K562 (cell line): Measurements from ENCODE around the gene FOXR1. TPM values are rescaled to one million over a fixed set of nuclear protein-coding genes. Genes with fewer than 3 reads are reported as not detected.

Experiments used
- ATAC-seq: fragments of 200-7000 bp; cut with Tn5 transposase; 3 replicates; pipeline ENCODE4 v1.9.1; 2020; ENCODE audit warnings: moderate library complexity
- BruUV-seq: library from RNA; stranded (reverse); fragments of 400-500 nt; replicated peaks from 2 replicates; lab custom pipeline; 2021; lab: Mats Ljungman, UMichigan
- CTCF ChIA-PET: fragments of 300-600 bp; formaldehyde crosslinking; extraction: SDS; loops from one replicate; lab custom pipeline; 2021; ENCODE audit warnings: low intra/inter-chr PET ratio; lab: Yijun Ruan, JAX
- POLR2A ChIA-PET: fragments of 300-600, 350-650 bp; sonication (Branson Sonifier 250); formaldehyde crosslinking; extraction: SDS; loops from one replicate; lab custom pipeline; 2021; ENCODE audit warnings: antibody characterized with exemption, inconsistent platforms; lab: Yijun Ruan, JAX
- DNase-seq, 4 experiments: peaks; one replicate each; pipeline versions ENCODE4 v3.0.0 to v3.0.0-alpha.2; 2011 to 2018; ENCODE audit warnings: low spot score in 3 of 4, mixed read lengths in 3 of 4; ENCODE audit errors: extremely low read depth in 1 of 4
- FAIRE-seq: peaks from 2 replicates; lab custom pipeline; 2011; peaks lifted over from hg19 to GRCh38; lab: Jason Lieb, UNC
- H2AFZ ChIP-seq: 2 replicates; pipeline ENCODE4 v1.6.0; 2011; ENCODE audit warnings: low read depth, low read length, control low read depth, inconsistent platforms
- H3K27ac ChIP-seq: fragments of 200-600 bp; 3 replicates; pipeline ENCODE4 v1.8.0; 2011; ENCODE audit warnings: low read depth, mild to moderate bottlenecking, control low read depth, inconsistent platforms, low read length, moderate library complexity, mixed read lengths; ENCODE audit errors: extremely low read depth
- H3K27me3 ChIP-seq, 2 experiments: fragments of 300-600 bp in 1 of 2; 2 replicates in 1 of 2; 3 replicates in 1 of 2; pipeline versions ENCODE4 v1.6.0 to v1.8.0; 2011; ENCODE audit warnings: inconsistent platforms in 2 of 2, low read length in 2 of 2, mild to moderate bottlenecking in 1 of 2, mixed read lengths in 1 of 2, moderate library complexity in 1 of 2; ENCODE audit not compliant: control insufficient read depth in 2 of 2, insufficient read depth in 2 of 2
- H3K36me3 ChIP-seq: fragments of 300-600 bp; 3 replicates; pipeline ENCODE4 v1.8.0; 2011; ENCODE audit warnings: mild to moderate bottlenecking, low read length, inconsistent platforms; ENCODE audit not compliant: control insufficient read depth, insufficient read depth
- H3K4me1 ChIP-seq, 2 experiments: fragments of 200-600 bp in 1 of 2; replicated peaks in 1 of 2; 2 replicates in 1 of 2; 3 replicates in 1 of 2; pipeline versions ENCODE4 v1.5.1 to v1.8.0; 2011; ENCODE audit warnings: inconsistent platforms in 2 of 2, low read length in 2 of 2, mild to moderate bottlenecking in 1 of 2, mixed read lengths in 1 of 2, moderate library complexity in 1 of 2; ENCODE audit not compliant: control insufficient read depth in 2 of 2, insufficient read depth in 2 of 2
- H3K4me2 ChIP-seq: 2 replicates; pipeline ENCODE4 v1.6.1; 2011; ENCODE audit warnings: low read length, control low read depth, inconsistent platforms, mixed read lengths; ENCODE audit not compliant: insufficient read depth
- H3K4me3 ChIP-seq: fragments of 200-600 bp; sonication (generic), shearing (Covaris generic); 2 replicates; pipeline ENCODE4 v1.5.1; 2016; ENCODE audit warnings: control low read depth, inconsistent platforms
- H3K79me2 ChIP-seq: fragments of 200-600 bp; 3 replicates; pipeline ENCODE4 v1.8.0; 2011; ENCODE audit warnings: low read length, inconsistent platforms; ENCODE audit not compliant: control insufficient read depth, insufficient read depth
- H3K9ac ChIP-seq, 2 experiments: 2 replicates each; pipeline versions ENCODE4 v1.6.0 to v1.6.1; 2011; ENCODE audit warnings: low read depth in 2 of 2, low read length in 2 of 2, control low read depth in 1 of 2, inconsistent platforms in 1 of 2, mild to moderate bottlenecking in 1 of 2, mixed read lengths in 1 of 2; ENCODE audit not compliant: insufficient read depth in 1 of 2
- H3K9me1 ChIP-seq: one replicate; pipeline ENCODE4 v1.6.0; 2011; ENCODE audit warnings: inconsistent platforms, mild to moderate bottlenecking, low read length, moderate library complexity; ENCODE audit not compliant: control insufficient read depth, insufficient read depth
- H3K9me3 ChIP-seq: replicated peaks from 2 replicates; pipeline ENCODE4 v1.5.1; 2011; ENCODE audit warnings: low read depth, low read length, inconsistent platforms; ENCODE audit not compliant: control insufficient read depth, insufficient read depth
- H4K20me1 ChIP-seq: replicated peaks from 2 replicates; pipeline ENCODE4 v1.6.1; 2011; ENCODE audit warnings: low read length, inconsistent platforms, mixed read lengths; ENCODE audit not compliant: control insufficient read depth, insufficient read depth
- CBFA2T2 ChIP-seq: fragments of 450-650 bp; conservative IDR thresholded peaks from 2 replicates; pipeline ENCODE4 v1.6.1; 2017; ENCODE audit warnings: mild to moderate bottlenecking
- CBX3 ChIP-seq, 2 experiments: IDR thresholded peaks; 1 replicate in 1 of 2; 2 replicates in 1 of 2; pipeline ENCODE4 v1.6.1; 2012; ENCODE audit warnings: inconsistent platforms in 2 of 2, low read length in 2 of 2, borderline replicate concordance in 1 of 2, control low read depth in 1 of 2
- EZH2 ChIP-seq: IDR thresholded peaks from 2 replicates; pipeline ENCODE4 v1.6.1; 2012; ENCODE audit warnings: low read depth, mild to moderate bottlenecking, inconsistent platforms, low read length, borderline replicate concordance
- KDM1A ChIP-seq, 2 experiments: fragments of 450-650 bp; IDR thresholded peaks; 2 replicates each; pipeline ENCODE4 v1.6.1; 2016; ENCODE audit warnings: mild to moderate bottlenecking in 2 of 2
- NFIX ChIP-seq: fragments of 250-450 bp; sonication (Bioruptor Pico); IDR thresholded peaks from 2 replicates; pipeline ENCODE4 v1.4.0; 2020; ENCODE audit warnings: low read depth, mild to moderate bottlenecking, moderate library complexity
- NFXL1 ChIP-seq: fragments of 450-650 bp; formaldehyde crosslinking; IDR thresholded peaks from 2 replicates; pipeline ENCODE4 v1.4.0; 2021; ENCODE audit warnings: mild to moderate bottlenecking
- PHF8 ChIP-seq: fragments of 200-600 bp; sonication (generic); IDR thresholded peaks from 2 replicates; pipeline ENCODE4 v1.6.1; 2012; ENCODE audit warnings: mixed run types, mild to moderate bottlenecking, inconsistent platforms, low read length, moderate library complexity, borderline replicate concordance
- RBM15 ChIP-seq: fragments of 200-400 bp; formaldehyde crosslinking; IDR thresholded peaks from 2 replicates; pipeline ENCODE4 v1.6.1; 2018; ENCODE audit warnings: mild to moderate bottlenecking, low read length, moderate library complexity; ENCODE audit not compliant: insufficient read depth
- STAT6 ChIP-seq: sonication (generic); formaldehyde crosslinking; IDR thresholded peaks from 2 replicates; pipeline ENCODE4 v1.8.1; 2023; ENCODE audit warnings: mild to moderate bottlenecking, missing genetic modification reagents
- U2AF1 ChIP-seq: fragments of 200-400 bp; formaldehyde crosslinking; optimal IDR thresholded peaks from 2 replicates; pipeline ENCODE3; 2017; ENCODE audit warnings: mild to moderate bottlenecking, low read depth, low read length, moderate library complexity
- YY1 ChIP-seq, 3 experiments: IDR thresholded peaks; 2 replicates each; pipeline ENCODE4 v1.6.1; 2011; ENCODE audit warnings: low read length in 2 of 3, mild to moderate bottlenecking in 2 of 3, moderate library complexity in 2 of 3, borderline replicate concordance in 1 of 3, control low read depth in 1 of 3, low read depth in 1 of 3; ENCODE audit not compliant: insufficient read depth in 3 of 3, insufficient replicate concordance in 2 of 3, control insufficient read depth in 1 of 3, insufficient read length in 1 of 3; ENCODE audit errors: extremely low read depth in 1 of 3
- ZKSCAN8 ChIP-seq: fragments of 200-800 bp; sonication (Bioruptor generic); IDR thresholded peaks from 2 replicates; pipeline ENCODE4 v1.6.1; 2016; ENCODE audit warnings: missing genetic modification characterization, missing compliant biosample characterization
- WGBS: fragments of 100-300 bp; shearing (Covaris generic); methylation state at CpG from one replicate; pipeline ENCODE4 v1.1.6; 2016; ENCODE audit warnings: low coverage, mixed read lengths; ENCODE audit not compliant: insufficient coverage; ENCODE audit errors: missing lambda C conversion rate; 5-methylcytosine and 5-hydroxymethylcytosine counted together
- in situ Hi-C: fragments of 300-500 bp; cut with MboI; formaldehyde crosslinking; loops from 4 replicates; pipeline ENCODE4 v1.15.0; 2018; ENCODE audit warnings: inconsistent platforms, mixed read lengths
- intact Hi-C: fragments of 100-400 bp; cut with micrococcal nuclease; formaldehyde crosslinking; loops from 2 replicates; pipeline ENCODE4 v1.14.2; 2022
- polyA plus RNA-seq, 8 experiments: library from polyadenylated mRNA; depleted of rRNA in 4 of 8; stranded (reverse) in 5 of 8; unstranded in 3 of 8; fragments of >200 nt; fragmentation: Nextera tagmentation in 2 of 8; fragmentation: Illumina TruSeq in 1 of 8; extraction: Ambion mirVana in 2 of 8; extraction: Trizol in 1 of 8; gene quantifications; 2 replicates each; pipeline versions ENCODE4 v1.2.1 to v1.2.3, GENCODE V29; 2011 to 2014; ENCODE audit warnings: inconsistent platforms in 1 of 8, missing spikeins in 1 of 8
- total RNA-seq, 7 experiments: library from RNA; depleted of rRNA in 6 of 7; stranded (reverse); fragments of >200 nt in 6 of 7; fragmentation: Illumina TruSeq in 2 of 7; extraction: Trizol in 2 of 7; gene quantifications; 2 replicates each; pipeline versions ENCODE4 v1.2.1 to v1.2.3, GENCODE V29; 2011 to 2021; ENCODE audit warnings: low replicate concordance in 1 of 7
- TF ChIP-seq, protein P1 (sequence below): sonication (generic); formaldehyde crosslinking; IDR thresholded peaks from 2 replicates; pipeline ENCODE4 v1.9.0; 2022; ENCODE audit warnings: mild to moderate bottlenecking, missing genetic modification reagents
- TF ChIP-seq, protein P2 (sequence below): fragments of 450-650 bp; IDR thresholded peaks from 2 replicates; pipeline ENCODE4 v1.6.1; 2014; ENCODE audit warnings: low read depth, mild to moderate bottlenecking, moderate library complexity, borderline replicate concordance
- TF ChIP-seq, protein P3 (sequence below): fragments of 250-450 bp; sonication (Bioruptor Pico); IDR thresholded peaks from 2 replicates; pipeline ENCODE4 v1.8.0; 2022; ENCODE audit warnings: moderate library complexity, mild to moderate bottlenecking, inconsistent platforms

FOXR1 gene
- total and polyA plus RNA-seq, 9 of the 15 experiments (the other 6 are each of a cell fraction or from before 2014, with no cell fraction given): not detected

GRCh38 chr11:118938491-118939403, 32.8 kb upstream of the FOXR1 start:
- POLR2A ChIA-PET: no interaction called here
- intact Hi-C loops (no loop called here), in situ Hi-C loops (no loop called here)
- WGBS: 15% methylated on average over 11 of the region's 11 CpGs
- Histone ChIP-seq H3K27me3 (peaks cover 2 to 4% of the 10 kb centered on the region in 2 experiments; a peak in 1 of 5 replicates), H3K9me1 (no peaks in the 10 kb centered on the region), H3K9me3 (no peaks in the 10 kb centered on the region), H3K4me3 (no peak overlapping the region), H3K4me2 (no peak overlapping the region), H3K79me2 (no peaks in the 10 kb centered on the region), H3K9ac (no peak overlapping the region), H3K36me3 (no peaks in the 10 kb centered on the region), H4K20me1 (no peaks in the 10 kb centered on the region), H3K27ac (no peak overlapping the region), H3K4me1 (peaks cover 0 to 10% of the 10 kb centered on the region in 2 experiments; a peak in 3 of 5 replicates), H2AFZ (no peak overlapping the region)
- no peak for DNase-seq
- no TSS peak for BruUV-seq
- CTCF ChIA-PET: no interaction called here
- no peak for ATAC-seq
- FAIRE-seq: peak; percentile 23
- TF ChIP-seq STAT6 (CRISPR knock-in tag): no peak
- TF ChIP-seq EZH2: no peak
- TF ChIP-seq KDM1A (IDR thresholded peaks at IDR 0.05): peak; percentile 74 to 76; a peak in 3 of 4 replicates
- TF ChIP-seq NFXL1 (CRISPR knock-in tag): no peak
- no peak for TF ChIP-seq ZKSCAN8 (CRISPR knock-in tag)
- TF ChIP-seq, protein P1, sequence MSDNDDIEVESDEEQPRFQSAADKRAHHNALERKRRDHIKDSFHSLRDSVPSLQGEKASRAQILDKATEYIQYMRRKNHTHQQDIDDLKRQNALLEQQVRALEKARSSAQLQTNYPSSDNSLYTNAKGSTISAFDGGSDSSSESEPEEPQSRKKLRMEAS (CRISPR knock-in tag): no peak
- no peak for TF ChIP-seq U2AF1
- TF ChIP-seq NFIX (CRISPR knock-in tag): no peak
- no peak for TF ChIP-seq RBM15
- TF ChIP-seq CBX3 (IDR thresholded peaks at IDR 0.05; ENCODE audit: borderline replicate concordance in 1 of 2, low read length in 2 of 2): no peak
- no peak for TF ChIP-seq PHF8
- TF ChIP-seq, protein P2, sequence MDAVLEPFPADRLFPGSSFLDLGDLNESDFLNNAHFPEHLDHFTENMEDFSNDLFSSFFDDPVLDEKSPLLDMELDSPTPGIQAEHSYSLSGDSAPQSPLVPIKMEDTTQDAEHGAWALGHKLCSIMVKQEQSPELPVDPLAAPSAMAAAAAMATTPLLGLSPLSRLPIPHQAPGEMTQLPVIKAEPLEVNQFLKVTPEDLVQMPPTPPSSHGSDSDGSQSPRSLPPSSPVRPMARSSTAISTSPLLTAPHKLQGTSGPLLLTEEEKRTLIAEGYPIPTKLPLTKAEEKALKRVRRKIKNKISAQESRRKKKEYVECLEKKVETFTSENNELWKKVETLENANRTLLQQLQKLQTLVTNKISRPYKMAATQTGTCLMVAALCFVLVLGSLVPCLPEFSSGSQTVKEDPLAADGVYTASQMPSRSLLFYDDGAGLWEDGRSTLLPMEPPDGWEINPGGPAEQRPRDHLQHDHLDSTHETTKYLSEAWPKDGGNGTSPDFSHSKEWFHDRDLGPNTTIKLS: no peak
- TF ChIP-seq, protein P3, sequence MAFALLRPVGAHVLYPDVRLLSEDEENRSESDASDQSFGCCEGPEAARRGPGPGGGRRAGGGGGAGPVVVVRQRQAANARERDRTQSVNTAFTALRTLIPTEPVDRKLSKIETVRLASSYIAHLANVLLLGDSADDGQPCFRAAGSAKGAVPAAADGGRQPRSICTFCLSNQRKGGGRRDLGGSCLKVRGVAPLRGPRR (CRISPR knock-in tag): no peak
- peak; percentile 54 for TF ChIP-seq CBFA2T2
- no peak for TF ChIP-seq YY1 (IDR thresholded peaks at IDR 0.05; ENCODE audit: borderline replicate concordance in 1 of 3, control insufficient read depth in 1 of 3, extremely low read depth in 1 of 3, insufficient read depth in 3 of 3, insufficient read length in 1 of 3, insufficient replicate concordance in 2 of 3, low read depth in 1 of 3, low read length in 2 of 3)
